H1 (cell line): Measurements from ENCODE around the gene VAPA. TPM values are rescaled to one million over a fixed set of nuclear protein-coding genes. Genes with fewer than 3 reads are reported as not detected.

Experiments used
- polyA plus RNA-seq, 7 experiments: library from polyadenylated mRNA; depleted of rRNA in 3 of 7; stranded (reverse) in 5 of 7; unstranded in 2 of 7; fragments of >200 nt in 5 of 7; fragments of 200-250 nt in 2 of 7; gene quantifications; 1 replicate in 5 of 7; 2 replicates in 1 of 7; 4 replicates in 1 of 7; pipeline versions ENCODE4 v1.2.1 to v1.2.3, GENCODE V29; 2011 to 2013; ENCODE audit warnings: missing spikeins in 2 of 7, mixed read lengths in 2 of 7
- total RNA-seq: library from RNA; stranded (reverse); fragmentation: NEBNext Ultra II Directional; extraction: Animal tissue kit (Norgen Biotek cat#: 25700); gene quantifications from 2 replicates; pipeline ENCODE4 v1.2.1, GENCODE V29; 2021
- TF ChIP-seq, protein P1 (sequence below): IDR thresholded peaks from 2 replicates; pipeline ENCODE4 v1.6.1; 2011; ENCODE audit warnings: low read length, improper control_type of control experiment

Gene VAPA
- total and polyA plus RNA-seq, 2 of the 8 experiments (the other 6 are each of a cell fraction or from before 2014, with no cell fraction given) = 79.7 to 130 TPM

DNA sequence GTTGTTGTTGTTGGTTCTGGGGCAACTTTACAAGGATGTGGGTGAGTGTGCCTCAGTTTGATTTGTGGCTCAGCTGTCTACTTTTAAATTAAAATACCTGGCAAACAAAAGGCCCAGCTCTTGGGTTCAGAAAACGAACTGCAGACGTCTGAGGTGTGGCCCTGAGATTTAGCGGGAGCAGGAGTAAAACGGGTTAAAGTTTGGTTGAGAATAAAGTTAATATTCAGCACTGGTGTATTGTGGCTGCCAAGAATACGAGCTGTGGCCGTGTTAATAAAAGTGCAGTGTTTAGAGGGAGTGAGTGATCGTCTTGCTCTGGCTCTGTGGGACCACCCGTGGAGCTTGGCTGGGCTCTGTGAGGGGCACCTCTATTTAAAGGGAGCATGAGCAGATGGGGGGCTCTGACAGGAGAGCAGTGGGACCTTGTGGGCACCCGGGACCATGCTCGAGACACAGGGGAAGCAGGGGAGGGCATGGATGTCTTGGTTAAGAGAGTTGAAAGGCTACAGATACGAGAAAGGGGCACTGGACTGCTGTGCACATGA, 80.3 kb downstream of the VAPA start (continued):
- TF ChIP-seq, protein P1, sequence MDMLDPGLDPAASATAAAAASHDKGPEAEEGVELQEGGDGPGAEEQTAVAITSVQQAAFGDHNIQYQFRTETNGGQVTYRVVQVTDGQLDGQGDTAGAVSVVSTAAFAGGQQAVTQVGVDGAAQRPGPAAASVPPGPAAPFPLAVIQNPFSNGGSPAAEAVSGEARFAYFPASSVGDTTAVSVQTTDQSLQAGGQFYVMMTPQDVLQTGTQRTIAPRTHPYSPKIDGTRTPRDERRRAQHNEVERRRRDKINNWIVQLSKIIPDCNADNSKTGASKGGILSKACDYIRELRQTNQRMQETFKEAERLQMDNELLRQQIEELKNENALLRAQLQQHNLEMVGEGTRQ = no peak
- TF ChIP-seq, all 59 proteins: peak for 0
